ENCODE measurements around the gene ANXA11. TPM values are rescaled to one million over a fixed set of nuclear protein-coding genes. Genes with fewer than 3 reads are reported as not detected.
"Not testable (repeated sequence)": the region's sequence is repeated elsewhere in the genome, so short reads cannot be mapped to it uniquely, and the experiment has no call there.

Gene ANXA11
- total RNA-seq, 2 experiments from 2014 or later = 237 to 242 TPM

- intact Hi-C loops (cut with micrococcal nuclease) = no loop called here
- no peaks in the 10 kb centered on the region for H3K9me3 Mint-ChIP-seq
- no peak overlapping the region for H3K27ac Mint-ChIP-seq
- ChIA-PET CTCF (interaction anchor here (0.6 to 1.8 kb wide), 2 partner anchors 19 to 85 kb away, joined by 3 to 7 read pairs; no protein-coding TSS in a partner anchor), POLR2A (no interaction called here)
- no peaks in the 10 kb centered on the region for H3K36me3 Mint-ChIP-seq
- H3K4me3 Mint-ChIP-seq = no peak overlapping the region
- no peak for DNase-seq
- peaks cover 26% of the 10 kb centered on the region for H3K27me3 Mint-ChIP-seq
- H3K4me1 Mint-ChIP-seq (ENCODE audit: low read depth) = peaks cover 1% of the 10 kb centered on the region
Measured at GRCh38 chr10:80137920-80138319, 67.4 kb downstream of the ANXA11 start.

- intact Hi-C loops (cut with micrococcal nuclease) = no loop called here
- DNase-seq = no peak
- Mint-ChIP-seq H3K4me3 (no peak overlapping the region), H3K27me3 (peaks cover 29% of the 10 kb centered on the region), H3K9me3 (no peaks in the 10 kb centered on the region), H3K36me3 (no peaks in the 10 kb centered on the region), H3K4me1 (ENCODE audit: low read depth) (peaks cover 3% of the 10 kb centered on the region), H3K27ac (no peak overlapping the region)
- POLR2A ChIA-PET = no interaction called here
- CTCF ChIA-PET = interaction anchor here (1.2 to 1.8 kb wide), 2 partner anchors 85 kb away, joined by 5 to 7 read pairs; no protein-coding TSS in a partner anchor
Measured at GRCh38 chr10:80137031-80137862, 68.1 kb downstream of the ANXA11 start.

- ChIA-PET CTCF (interaction anchor here (1.2 kb wide), 1 partner anchor 87 kb away, joined by 5 read pairs; no protein-coding TSS in a partner anchor), POLR2A (no interaction called here)
- no peak for DNase-seq
- Mint-ChIP-seq H3K27ac (no peak overlapping the region), H3K9me3 (no peaks in the 10 kb centered on the region), H3K36me3 (no peaks in the 10 kb centered on the region), H3K27me3 (peaks cover 38% of the 10 kb centered on the region), H3K4me1 (ENCODE audit: low read depth) (peaks cover 3% of the 10 kb centered on the region), H3K4me3 (no peak overlapping the region)
- intact Hi-C loops (cut with micrococcal nuclease) = no loop called here
Measured at GRCh38 chr10:80136134-80136571, 69.2 kb downstream of the ANXA11 start.

- H3K36me3 Mint-ChIP-seq; H3K4me3 Mint-ChIP-seq; POLR2A ChIA-PET; H3K9me3 Mint-ChIP-seq; H3K4me1 Mint-ChIP-seq (ENCODE audit: low read depth); H3K27ac Mint-ChIP-seq; DNase-seq; intact Hi-C loops (cut with micrococcal nuclease): not testable (repeated sequence)
- H3K27me3 Mint-ChIP-seq = peaks cover 30% of the 10 kb centered on the region
- CTCF ChIA-PET = interaction anchor here (0.9 to 1.4 kb wide), 3 partner anchors 9 to 75 kb away, joined by 3 to 9 read pairs (median 4); no protein-coding TSS in a partner anchor
Measured at GRCh38 chr10:80133687-80134086, 71.7 kb downstream of the ANXA11 start.

GRCh38 chr10:80133206-80133605 is 72.1 kb downstream of the ANXA11 start:
- intact Hi-C loops (cut with micrococcal nuclease) = no loop called here
- no peak for DNase-seq
- no peaks in the 10 kb centered on the region for H3K36me3 Mint-ChIP-seq
- no peak overlapping the region for H3K27ac Mint-ChIP-seq
- H3K4me1 Mint-ChIP-seq (ENCODE audit: low read depth) = peaks cover 3% of the 10 kb centered on the region
- H3K9me3 Mint-ChIP-seq = no peaks in the 10 kb centered on the region
- peak overlapping the region; percentile 4 for H3K4me3 Mint-ChIP-seq
- ChIA-PET POLR2A (no interaction called here), CTCF (interaction anchor here (0.9 to 1.4 kb wide), 3 partner anchors 10 to 75 kb away, joined by 3 to 9 read pairs (median 4); no protein-coding TSS in a partner anchor)
- H3K27me3 Mint-ChIP-seq = peaks cover 28% of the 10 kb centered on the region

GRCh38 chr10:80132299-80133139 is 72.8 kb downstream of the ANXA11 start, which contains the start of gene PLAC9:
Gene PLAC9 (plus strand): TSS chr10:80132730. CDS start chr10:80132763, 33 bp downstream.
- peaks cover 25% of the 10 kb centered on the region for H3K27me3 Mint-ChIP-seq
- H3K9me3 Mint-ChIP-seq = no peaks in the 10 kb centered on the region

GRCh38 chr10:80131499-80131901 is 73.8 kb downstream of the ANXA11 start:
- ChIA-PET POLR2A (no interaction called here), CTCF (interaction anchor here (1.3 to 4.4 kb wide), 3 partner anchors 12 to 72 kb away, joined by 4 to 54 read pairs (median 6); no protein-coding TSS in a partner anchor)
- Mint-ChIP-seq H3K36me3 (no peaks in the 10 kb centered on the region), H3K4me3 (no peak overlapping the region), H3K27me3 (peaks cover 25% of the 10 kb centered on the region), H3K27ac (no peak overlapping the region), H3K9me3 (no peaks in the 10 kb centered on the region), H3K4me1 (ENCODE audit: low read depth) (peaks cover 3% of the 10 kb centered on the region)
- DNase-seq = no peak
- intact Hi-C loops (cut with micrococcal nuclease) = no loop called here

More at GRCh38 chr10:80132299-80133139, 72.8 kb downstream of the ANXA11 start, which contains the start of gene PLAC9:
- ChIA-PET CTCF (interaction anchor here (1.4 to 4.4 kb wide), 3 partner anchors 11 to 74 kb away, joined by 6 to 54 read pairs (median 9); no protein-coding TSS in a partner anchor), POLR2A (no interaction called here)
- no peaks in the 10 kb centered on the region for H3K36me3 Mint-ChIP-seq
- intact Hi-C loops (cut with micrococcal nuclease) = no loop called here
- no peak within 1 kb of the TSS for H3K27ac Mint-ChIP-seq
- no peak for DNase-seq
- H3K4me1 Mint-ChIP-seq (ENCODE audit: low read depth) = peaks cover 3% of the 10 kb centered on the region
- H3K4me3 Mint-ChIP-seq = peak within 1 kb of the TSS; percentile 4

- H3K9me3 Mint-ChIP-seq = no peaks in the 10 kb centered on the region
- CTCF ChIA-PET = interaction anchor here (1.2 kb wide), 1 partner anchor 657 kb away, joined by 3 read pairs; no protein-coding TSS in a partner anchor
- H3K36me3 Mint-ChIP-seq = no peaks in the 10 kb centered on the region
- no peak overlapping the region for H3K4me3 Mint-ChIP-seq
- no peaks in the 10 kb centered on the region for H3K4me1 Mint-ChIP-seq (ENCODE audit: low read depth)
- H3K27me3 Mint-ChIP-seq = peaks cover 10% of the 10 kb centered on the region
- intact Hi-C loops (cut with micrococcal nuclease) = no loop called here
- no peak overlapping the region for H3K27ac Mint-ChIP-seq
- POLR2A ChIA-PET = no interaction called here
- DNase-seq = no peak
Measured at GRCh38 chr10:80126876-80127275, 78.5 kb downstream of the ANXA11 start.

- ChIA-PET POLR2A (no interaction called here), CTCF (interaction anchor here (1.2 kb wide), 1 partner anchor 21 kb away, joined by 4 read pairs; no protein-coding TSS in a partner anchor)
- Mint-ChIP-seq H3K9me3 (no peaks in the 10 kb centered on the region), H3K27ac (no peak overlapping the region), H3K27me3 (peaks cover 5% of the 10 kb centered on the region), H3K4me1 (ENCODE audit: low read depth) (no peaks in the 10 kb centered on the region), H3K36me3 (no peaks in the 10 kb centered on the region), H3K4me3 (no peak overlapping the region)
- DNase-seq = no peak
- intact Hi-C loops (cut with micrococcal nuclease) = no loop called here
Measured at GRCh38 chr10:80122746-80123145, 82.6 kb downstream of the ANXA11 start.

GRCh38 chr10:80122110-80122710 is 83.1 kb downstream of the ANXA11 start:
- Mint-ChIP-seq H3K4me1 (ENCODE audit: low read depth) (no peaks in the 10 kb centered on the region), H3K4me3 (no peak overlapping the region), H3K9me3 (no peaks in the 10 kb centered on the region), H3K27ac (no peak overlapping the region), H3K36me3 (no peaks in the 10 kb centered on the region), H3K27me3 (peaks cover 5% of the 10 kb centered on the region)
- POLR2A ChIA-PET = no interaction called here
- intact Hi-C loops (cut with micrococcal nuclease) = no loop called here
- CTCF ChIA-PET = interaction anchor here (0.6 to 1.2 kb wide), 2 partner anchors 7 to 22 kb away, joined by 4 to 5 read pairs; no protein-coding TSS in a partner anchor
- DNase-seq = no peak

- no peaks in the 10 kb centered on the region for H3K9me3 Mint-ChIP-seq
- H3K4me1 Mint-ChIP-seq (ENCODE audit: low read depth) = no peaks in the 10 kb centered on the region
- intact Hi-C loops (cut with micrococcal nuclease) = no loop called here
- H3K4me3 Mint-ChIP-seq = no peak overlapping the region
- DNase-seq = no peak
- no peaks in the 10 kb centered on the region for H3K36me3 Mint-ChIP-seq
- CTCF ChIA-PET = interaction anchor here (0.6 to 1.5 kb wide), 6 partner anchors 12 to 1182 kb away, joined by 3 to 6 read pairs (median 4); no protein-coding TSS in a partner anchor
- no peak overlapping the region for H3K27ac Mint-ChIP-seq
- H3K27me3 Mint-ChIP-seq = peaks cover 4% of the 10 kb centered on the region
- POLR2A ChIA-PET = interaction anchor here (0.8 kb wide), 1 partner anchor 40 kb away, joined by 3 read pairs; no protein-coding TSS in a partner anchor
Measured at GRCh38 chr10:80118669-80119068, 86.7 kb downstream of the ANXA11 start.
